GM18867 (cell line): ENCODE data around the gene FGFRL1.

Source experiments
- ATAC-seq: cut with Tn5 transposase; IDR thresholded peaks from one replicate; pipeline ENCODE4 v1.9.1; 2021; ENCODE audit warnings: mild to moderate bottlenecking, moderate library complexity; ENCODE audit not compliant: unreplicated experiment

Gene FGFRL1

GRCh38 chr4:1062419-1062818 is 51.0 kb downstream of the FGFRL1 start:
- no peak for ATAC-seq

DNA sequence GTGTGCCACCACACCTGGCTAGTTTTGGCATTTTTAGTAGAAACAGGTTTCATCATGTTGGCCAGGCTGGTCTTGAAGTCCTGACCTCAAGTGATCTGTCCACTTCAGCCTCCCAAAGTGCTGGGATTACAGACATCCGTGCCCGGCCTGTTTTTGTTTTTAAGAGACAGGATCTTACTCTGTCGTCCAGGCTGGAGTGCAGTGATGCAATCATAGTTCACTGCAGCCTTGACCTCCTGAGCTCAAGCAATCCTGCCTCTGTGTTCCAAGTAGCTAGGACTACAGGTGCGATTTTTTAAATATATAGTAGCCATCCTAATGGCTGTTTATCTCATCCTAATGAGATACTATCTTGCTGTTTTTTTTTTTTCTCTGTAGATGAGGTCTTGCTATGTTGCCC is 54.3 kb downstream of the FGFRL1 start:
- no peak for ATAC-seq

- ATAC-seq: no peak
Measured at GRCh38 chr4:1069394-1069793, 58.0 kb downstream of the FGFRL1 start.

DNA sequence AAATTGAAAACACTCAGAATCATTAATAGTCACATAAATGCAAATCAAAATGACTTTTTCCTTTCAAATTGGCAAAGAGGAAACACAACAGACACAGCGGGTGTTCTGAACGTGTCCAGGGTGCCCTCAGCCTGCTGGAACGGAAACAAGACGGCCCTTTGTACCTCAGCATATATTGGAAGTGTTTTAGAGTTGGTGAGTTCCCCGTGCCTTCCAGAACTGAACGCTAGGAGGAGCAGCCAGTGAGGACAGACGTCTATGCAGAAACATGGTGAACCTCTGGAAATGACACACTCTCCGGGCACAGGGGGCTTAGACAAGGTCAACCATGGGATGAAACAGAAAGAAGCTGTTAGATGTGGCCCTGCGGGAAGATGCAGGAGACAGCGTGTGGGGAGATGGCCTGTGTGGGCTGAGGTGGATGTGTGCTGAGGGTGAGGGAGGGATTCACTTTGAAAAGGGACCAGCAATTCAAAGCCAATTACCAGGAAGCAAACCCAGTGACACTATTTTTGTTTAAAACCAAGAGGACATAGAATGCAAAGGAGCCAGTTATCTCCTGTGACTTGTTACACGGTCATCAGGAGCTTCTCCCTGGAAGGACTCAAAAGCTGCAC is 61.5 kb downstream of the FGFRL1 start:
- ATAC-seq: peak; percentile 41

- ATAC-seq: no peak
Measured at GRCh38 chr4:1074077-1074476, 62.7 kb downstream of the FGFRL1 start.

- no peak for ATAC-seq
Measured at GRCh38 chr4:1075225-1075624, 63.8 kb downstream of the FGFRL1 start.

- ATAC-seq: no peak
Measured at GRCh38 chr4:1075809-1076699, 64.6 kb downstream of the FGFRL1 start.
